Activated naive CD4-positive, alpha-beta T cell treated with anti-CD3 and anti-CD28 coated beads, Interleukin-2, amount 10 ng/mL, durations not matched to agents 7 days and 5 days (primary cell): ENCODE measurements around the gene SLFN12L.
"Not testable (repeated sequence)": the region's sequence is repeated elsewhere in the genome, so short reads cannot be mapped to it uniquely, and the experiment has no call there.

Experiments
- CTCF ChIA-PET: fragments of 350-600 bp; sonication (Branson Sonifier 250); formaldehyde crosslinking; loops from one replicate; lab custom pipeline; 2021; ENCODE audit warnings: antibody characterized with exemption; lab: Charles Lee
- DNase-seq: peaks from one replicate; pipeline ENCODE4 v3.0.0-alpha.2; 2020
- H3K27ac Mint-ChIP-seq: one replicate; pipeline ENCODE4 v1.8.0; 2021; ENCODE audit warnings: mild to moderate bottlenecking, moderate library complexity, mixed read lengths
- H3K27me3 Mint-ChIP-seq: one replicate; pipeline ENCODE4 v1.8.0; 2021; ENCODE audit warnings: mild to moderate bottlenecking, mixed read lengths
- H3K36me3 Mint-ChIP-seq: one replicate; pipeline ENCODE4 v1.8.0; 2021; ENCODE audit warnings: mixed read lengths
- H3K4me1 Mint-ChIP-seq: one replicate; pipeline ENCODE4 v1.8.0; 2021; ENCODE audit warnings: mixed read lengths
- H3K4me3 Mint-ChIP-seq: one replicate; pipeline ENCODE4 v1.8.0; 2021; ENCODE audit warnings: mild to moderate bottlenecking, moderate library complexity, mixed read lengths
- H3K9me3 Mint-ChIP-seq: one replicate; pipeline ENCODE4 v1.8.0; 2021; ENCODE audit warnings: mixed read lengths

Gene SLFN12L

GRCh38 chr17:35507714-35508113, 29.8 kb downstream of the SLFN12L start:
- Mint-ChIP-seq H3K36me3 (peaks cover 75% of the 10 kb centered on the region), H3K4me1 (peaks cover 43% of the 10 kb centered on the region)
- H3K4me3 Mint-ChIP-seq, H3K9me3 Mint-ChIP-seq, CTCF ChIA-PET, H3K27me3 Mint-ChIP-seq, DNase-seq, H3K27ac Mint-ChIP-seq: not testable (repeated sequence)

GRCh38 chr17:35499548-35499947, 37.9 kb downstream of the SLFN12L start:
- no peaks in the 10 kb centered on the region for H3K9me3 Mint-ChIP-seq
- H3K4me3 Mint-ChIP-seq = no peak overlapping the region
- no peaks in the 10 kb centered on the region for H3K27me3 Mint-ChIP-seq
- DNase-seq = no peak
- H3K36me3 Mint-ChIP-seq = peaks cover 71% of the 10 kb centered on the region
- peaks cover 78% of the 10 kb centered on the region for H3K4me1 Mint-ChIP-seq
- CTCF ChIA-PET = interaction anchor here (0.7 to 1.3 kb wide), 4 partner anchors 9 to 35 kb away, joined by 3 to 6 read pairs (median 3); no protein-coding TSS in a partner anchor
- peak overlapping the region; percentile 45 for H3K27ac Mint-ChIP-seq

- Mint-ChIP-seq H3K27ac (peak overlapping the region; percentile 56), H3K4me3 (no peak overlapping the region), H3K4me1 (peaks cover 76% of the 10 kb centered on the region), H3K27me3 (no peaks in the 10 kb centered on the region), H3K9me3 (no peaks in the 10 kb centered on the region), H3K36me3 (peaks cover 68% of the 10 kb centered on the region)
- no peak for DNase-seq
- CTCF ChIA-PET = interaction anchor here (0.8 to 1.3 kb wide), 3 partner anchors 10 to 36 kb away, joined by 3 to 6 read pairs (median 3); no protein-coding TSS in a partner anchor
These were observed 38.9 kb downstream of the SLFN12L start for GRCh38 chr17:35498448-35499178.

GRCh38 chr17:35496451-35497290, 40.8 kb downstream of the SLFN12L start:
- Mint-ChIP-seq H3K4me3 (no peak overlapping the region), H3K27ac (no peak overlapping the region), H3K9me3 (no peaks in the 10 kb centered on the region), H3K36me3 (peaks cover 74% of the 10 kb centered on the region), H3K4me1 (peaks cover 82% of the 10 kb centered on the region), H3K27me3 (no peaks in the 10 kb centered on the region)
- CTCF ChIA-PET = no interaction called here
- no peak for DNase-seq

GRCh38 chr17:35493040-35493439, 44.4 kb downstream of the SLFN12L start:
- Mint-ChIP-seq H3K4me1 (peaks cover 77% of the 10 kb centered on the region), H3K36me3 (peaks cover 73% of the 10 kb centered on the region), H3K27me3 (no peaks in the 10 kb centered on the region), H3K9me3 (no peaks in the 10 kb centered on the region), H3K4me3 (no peak overlapping the region), H3K27ac (no peak overlapping the region)
- CTCF ChIA-PET = no interaction called here
- no peak for DNase-seq

GRCh38 chr17:35491417-35491816, 46.1 kb downstream of the SLFN12L start:
- Mint-ChIP-seq H3K27ac (no peak overlapping the region), H3K4me3 (no peak overlapping the region), H3K27me3 (no peaks in the 10 kb centered on the region), H3K4me1 (peaks cover 80% of the 10 kb centered on the region), H3K9me3 (no peaks in the 10 kb centered on the region), H3K36me3 (peaks cover 76% of the 10 kb centered on the region)
- no peak for DNase-seq
- CTCF ChIA-PET = no interaction called here

- Mint-ChIP-seq H3K9me3 (no peaks in the 10 kb centered on the region), H3K27me3 (no peaks in the 10 kb centered on the region), H3K4me3 (no peak overlapping the region), H3K27ac (peak overlapping the region; percentile 3), H3K4me1 (peaks cover 82% of the 10 kb centered on the region), H3K36me3 (peaks cover 86% of the 10 kb centered on the region)
- no peak for DNase-seq
- CTCF ChIA-PET = no interaction called here
These were observed 47.5 kb downstream of the SLFN12L start for GRCh38 chr17:35489944-35490343.

GRCh38 chr17:35488991-35489390, 48.5 kb downstream of the SLFN12L start:
- Mint-ChIP-seq H3K4me1 (peaks cover 81% of the 10 kb centered on the region), H3K4me3 (no peak overlapping the region), H3K9me3 (peaks cover 5% of the 10 kb centered on the region), H3K27ac (no peak overlapping the region), H3K36me3 (peaks cover 91% of the 10 kb centered on the region), H3K27me3 (no peaks in the 10 kb centered on the region)
- CTCF ChIA-PET = interaction anchor here (1.2 to 1.3 kb wide), 2 partner anchors 10 to 56 kb away, joined by 3 read pairs; no protein-coding TSS in a partner anchor
- no peak for DNase-seq

- peaks cover 64% of the 10 kb centered on the region for H3K4me1 Mint-ChIP-seq
- peaks cover 93% of the 10 kb centered on the region for H3K36me3 Mint-ChIP-seq
- peak overlapping the region; percentile 82 for H3K4me3 Mint-ChIP-seq
- CTCF ChIA-PET = interaction anchor here (1.0 to 1.2 kb wide), 4 partner anchors 18 to 176 kb away, joined by 3 to 4 read pairs (median 4); no protein-coding TSS in a partner anchor
- peak overlapping the region; percentile 96 for H3K27ac Mint-ChIP-seq
- no peaks in the 10 kb centered on the region for H3K27me3 Mint-ChIP-seq
- peak; percentile 75 for DNase-seq
- peaks cover 5% of the 10 kb centered on the region for H3K9me3 Mint-ChIP-seq
These were observed 50.4 kb downstream of the SLFN12L start for GRCh38 chr17:35486920-35487732.

GRCh38 chr17:35479271-35479670, 58.2 kb downstream of the SLFN12L start:
- H3K4me3 Mint-ChIP-seq = no peak overlapping the region
- no peaks in the 10 kb centered on the region for H3K27me3 Mint-ChIP-seq
- no peak overlapping the region for H3K27ac Mint-ChIP-seq
- CTCF ChIA-PET = no interaction called here
- DNase-seq = no peak
- peaks cover 2% of the 10 kb centered on the region for H3K9me3 Mint-ChIP-seq
- peaks cover 86% of the 10 kb centered on the region for H3K36me3 Mint-ChIP-seq
- H3K4me1 Mint-ChIP-seq = peaks cover 38% of the 10 kb centered on the region

- CTCF ChIA-PET = interaction anchor here (0.7 kb wide), 1 partner anchor 271 kb away, joined by 3 read pairs; no protein-coding TSS in a partner anchor
- no peak for DNase-seq
- H3K27ac Mint-ChIP-seq = no peak overlapping the region
- no peak overlapping the region for H3K4me3 Mint-ChIP-seq
- H3K27me3 Mint-ChIP-seq = no peaks in the 10 kb centered on the region
- H3K9me3 Mint-ChIP-seq = peaks cover 4% of the 10 kb centered on the region
- peaks cover 43% of the 10 kb centered on the region for H3K4me1 Mint-ChIP-seq
- peaks cover 87% of the 10 kb centered on the region for H3K36me3 Mint-ChIP-seq
These were observed 60.2 kb downstream of the SLFN12L start for GRCh38 chr17:35477248-35477647.

- Mint-ChIP-seq H3K9me3 (peaks cover 10% of the 10 kb centered on the region), H3K27me3 (no peaks in the 10 kb centered on the region), H3K27ac (no peak overlapping the region), H3K4me3 (no peak overlapping the region), H3K4me1 (peaks cover 47% of the 10 kb centered on the region), H3K36me3 (peaks cover 88% of the 10 kb centered on the region)
- CTCF ChIA-PET = no interaction called here
- no peak for DNase-seq
These were observed 61.1 kb downstream of the SLFN12L start for GRCh38 chr17:35476283-35476820.

GRCh38 chr17:35468475-35468874, 69.0 kb downstream of the SLFN12L start:
- Mint-ChIP-seq H3K9me3 (peaks cover 12% of the 10 kb centered on the region), H3K36me3 (peaks cover 81% of the 10 kb centered on the region), H3K27me3 (no peaks in the 10 kb centered on the region), H3K4me3 (no peak overlapping the region), H3K4me1 (peaks cover 54% of the 10 kb centered on the region), H3K27ac (peak overlapping the region; percentile 88)
- DNase-seq = no peak
- CTCF ChIA-PET = interaction anchor here (1.0 to 1.3 kb wide), 2 partner anchors 66 to 156 kb away, joined by 3 to 4 read pairs; no protein-coding TSS in a partner anchor
